Measurements from ENCODE around the gene ZMAT3.

Gene ZMAT3

DNA sequence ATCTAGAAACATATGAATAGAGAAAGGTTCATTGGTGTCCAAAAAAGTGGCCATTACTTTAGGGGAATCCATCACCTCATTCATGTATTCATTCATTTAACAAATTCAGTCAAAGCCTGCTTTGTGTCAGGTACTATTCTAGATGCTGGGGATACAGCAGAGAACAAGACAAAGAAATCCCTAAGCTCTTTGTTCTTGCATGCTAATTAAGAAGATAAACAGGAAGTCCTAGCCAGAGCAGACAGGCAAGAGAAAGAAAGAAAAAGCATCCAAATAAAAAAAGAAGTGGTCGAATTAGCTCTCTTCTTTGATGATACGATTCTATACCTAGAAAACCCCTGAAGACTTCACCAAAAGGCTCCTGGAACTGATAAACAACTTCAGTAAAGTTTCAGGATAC lies 12.4 kb upstream of the ZMAT3 start:
- DNase-seq (ENCODE audit: insufficient read length) (no peak), FAIRE-seq (peak; percentile 88)
- TF ChIP-seq POLR2AphosphoS5 (IDR thresholded peaks at IDR 0.05; ENCODE audit: low read depth, low read length) (no peak), TAF1 (IDR thresholded peaks at IDR 0.05; ENCODE audit: borderline replicate concordance, low read depth, low read length) (no peak), POLR2A (IDR thresholded peaks at IDR 0.05; ENCODE audit: low read depth, low read length) (no peak)

DNA sequence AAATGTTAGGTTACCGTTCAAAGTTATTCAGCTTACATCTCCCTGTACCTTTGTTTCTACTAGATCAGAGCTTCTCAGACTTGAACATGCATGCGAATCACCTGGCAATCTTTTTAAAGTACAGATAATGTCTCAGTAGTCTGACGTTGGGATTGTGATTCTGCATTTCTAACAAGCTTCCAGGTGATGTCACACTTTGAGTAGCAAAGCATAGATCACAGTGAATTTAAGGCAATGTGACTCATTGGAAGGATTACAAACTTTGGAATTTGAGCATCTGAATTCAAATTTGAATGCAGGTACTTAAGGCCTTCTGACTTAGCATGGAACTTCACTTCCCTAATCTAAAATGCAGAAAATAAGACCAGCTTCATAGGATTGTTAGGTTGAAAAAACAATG lies 10.8 kb upstream of the ZMAT3 start:
- TF ChIP-seq POLR2AphosphoS5 (IDR thresholded peaks at IDR 0.05; ENCODE audit: low read depth, low read length) (no peak), POLR2A (IDR thresholded peaks at IDR 0.05; ENCODE audit: low read depth, low read length) (no peak), TAF1 (IDR thresholded peaks at IDR 0.05; ENCODE audit: borderline replicate concordance, low read depth, low read length) (no peak)
- DNase-seq (ENCODE audit: insufficient read length) (no peak), FAIRE-seq (no peak)

DNA sequence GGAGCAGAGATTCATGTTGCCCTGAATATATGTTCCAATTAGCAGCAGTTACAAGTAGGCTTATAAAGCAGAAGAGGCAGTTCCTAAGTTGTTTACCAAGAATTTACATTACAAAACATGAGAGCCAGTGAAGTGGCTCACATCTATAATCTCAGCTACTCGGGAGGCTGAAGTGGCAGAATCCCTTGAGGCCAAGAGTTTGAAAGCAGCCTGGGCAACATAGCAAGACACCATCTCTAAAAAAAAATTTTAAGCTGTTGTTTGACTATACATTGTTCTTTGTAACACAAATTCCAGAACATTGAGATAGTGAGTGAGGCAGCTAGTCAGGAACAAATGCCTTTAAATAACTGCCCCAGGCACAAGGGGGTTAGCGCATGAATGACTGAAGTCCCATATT lies 10.3 kb upstream of the ZMAT3 start:
- no peak for FAIRE-seq
- TF ChIP-seq TAF1 (IDR thresholded peaks at IDR 0.05; ENCODE audit: borderline replicate concordance, low read depth, low read length) (no peak), POLR2A (IDR thresholded peaks at IDR 0.05; ENCODE audit: low read depth, low read length) (no peak), POLR2AphosphoS5 (IDR thresholded peaks at IDR 0.05; ENCODE audit: low read depth, low read length) (no peak)
- no peak for DNase-seq (ENCODE audit: insufficient read length)

DNA sequence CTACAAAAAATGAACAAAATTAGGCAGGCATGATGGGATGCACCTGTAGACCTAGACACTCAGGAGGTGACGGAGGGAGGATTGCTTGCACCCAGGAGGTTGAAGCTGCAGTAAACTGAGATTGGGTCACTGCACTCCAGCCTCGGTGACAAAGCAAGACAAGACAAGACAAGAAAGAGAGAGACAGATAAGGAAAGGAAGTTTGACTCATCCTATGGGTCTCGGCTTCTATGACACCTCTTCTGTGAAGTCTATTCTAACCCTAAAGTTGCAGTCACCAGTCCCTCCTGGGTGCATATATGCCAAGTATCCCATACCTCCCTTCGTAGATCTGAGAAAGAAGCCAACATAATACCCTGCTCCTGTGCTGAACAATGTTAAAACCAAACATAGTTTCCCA lies 7.9 kb upstream of the ZMAT3 start:
- DNase-seq (ENCODE audit: insufficient read length) (no peak), FAIRE-seq (no peak)
- TF ChIP-seq POLR2AphosphoS5 (IDR thresholded peaks at IDR 0.05; ENCODE audit: low read depth, low read length), result no peak

DNA sequence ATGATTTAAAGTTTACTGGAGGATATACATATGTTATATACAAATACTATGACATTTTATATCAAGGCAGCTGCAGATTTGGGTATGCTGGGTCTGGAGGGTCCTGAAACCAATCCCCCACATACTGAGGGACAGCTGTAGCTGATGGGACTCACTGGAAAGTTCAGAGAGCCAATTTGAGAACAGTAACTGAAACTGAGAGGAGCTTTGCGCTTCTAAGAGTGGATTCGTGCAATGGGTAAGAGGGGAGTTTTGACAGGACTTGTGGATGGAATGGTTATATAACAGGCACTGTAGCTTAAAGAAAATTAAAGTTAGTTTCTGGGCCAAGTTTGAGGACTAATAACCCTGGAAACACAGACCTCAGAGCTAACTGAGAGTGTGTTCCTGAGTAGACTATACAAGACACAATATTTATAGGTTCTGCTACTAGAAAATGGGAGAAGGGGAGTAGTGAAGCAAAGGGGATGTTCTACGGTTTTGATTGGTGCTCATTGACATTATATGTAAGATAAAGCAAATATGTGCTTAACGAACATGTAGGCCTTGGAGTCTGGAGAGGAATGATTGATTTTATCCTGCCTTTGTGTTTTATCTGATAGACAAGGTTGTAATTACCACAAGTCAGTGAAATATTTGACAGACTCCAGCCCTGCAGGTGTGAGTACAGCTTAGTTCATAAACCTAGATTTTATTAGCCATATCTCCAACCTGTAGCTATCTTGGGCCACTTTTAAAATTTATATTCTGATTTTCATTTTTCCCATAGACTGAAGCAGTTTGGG lies 4.8 kb upstream of the ZMAT3 start:
- DNase-seq (ENCODE audit: insufficient read length) (no peak), FAIRE-seq (peak; percentile 89)
- no peak for TF ChIP-seq POLR2A (IDR thresholded peaks at IDR 0.05; ENCODE audit: low read depth, low read length)
- no peak for TF ChIP-seq TAF1 (IDR thresholded peaks at IDR 0.05; ENCODE audit: borderline replicate concordance, low read depth, low read length)
- TF ChIP-seq POLR2AphosphoS5 (IDR thresholded peaks at IDR 0.05; ENCODE audit: low read depth, low read length), result no peak

DNA sequence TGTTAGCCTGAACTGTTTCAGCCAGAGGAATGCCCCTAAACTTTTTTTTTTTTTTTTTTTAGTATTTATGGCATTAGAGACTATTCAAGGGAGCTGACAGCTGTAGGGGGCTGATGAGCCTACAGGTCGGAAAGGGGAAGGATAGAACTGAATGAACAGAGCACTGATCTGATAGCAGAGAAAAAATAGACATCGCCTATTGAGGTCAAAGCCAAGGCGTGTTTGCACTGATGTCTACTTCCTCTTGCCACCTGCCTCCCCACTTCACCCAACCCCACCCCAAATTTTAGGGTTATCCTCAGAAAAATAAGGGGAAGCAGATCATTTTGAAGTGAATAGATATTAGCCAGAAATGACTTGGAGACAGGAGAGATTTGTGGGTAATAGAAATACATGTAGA lies 3.0 kb upstream of the ZMAT3 start:
- FAIRE-seq (peak; percentile 90), DNase-seq (ENCODE audit: insufficient read length) (no peak)
- TF ChIP-seq POLR2AphosphoS5 (IDR thresholded peaks at IDR 0.05; ENCODE audit: low read depth, low read length), result no peak
- TF ChIP-seq TAF1 (IDR thresholded peaks at IDR 0.05; ENCODE audit: borderline replicate concordance, low read depth, low read length), result no peak
- TF ChIP-seq POLR2A (IDR thresholded peaks at IDR 0.05; ENCODE audit: low read depth, low read length), result no peak

DNA sequence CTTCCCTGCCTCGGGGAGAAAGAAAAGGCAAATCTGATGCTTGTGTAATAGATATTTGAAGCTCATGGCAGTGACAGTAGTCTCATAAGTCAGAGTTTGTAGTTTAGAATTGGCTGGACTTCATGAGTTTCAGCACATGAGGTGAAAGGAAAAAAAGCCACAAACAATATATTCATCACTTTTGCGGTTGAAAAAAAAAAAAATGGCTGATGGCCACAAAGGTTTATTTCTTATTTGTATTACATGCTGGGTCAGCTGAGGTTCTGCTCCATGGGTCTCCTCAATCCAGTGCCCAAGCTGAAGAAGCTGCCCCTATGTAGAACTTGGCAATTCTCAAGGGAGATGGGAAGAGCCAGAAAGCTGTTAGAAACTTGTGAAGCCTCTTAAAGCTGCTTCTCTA lies 2.2 kb upstream of the ZMAT3 start:
- DNase-seq (ENCODE audit: insufficient read length), result no peak
- TF ChIP-seq POLR2AphosphoS5 (IDR thresholded peaks at IDR 0.05; ENCODE audit: low read depth, low read length) (no peak), POLR2A (IDR thresholded peaks at IDR 0.05; ENCODE audit: low read depth, low read length) (no peak), TAF1 (IDR thresholded peaks at IDR 0.05; ENCODE audit: borderline replicate concordance, low read depth, low read length) (no peak)
- FAIRE-seq, result no peak

DNA sequence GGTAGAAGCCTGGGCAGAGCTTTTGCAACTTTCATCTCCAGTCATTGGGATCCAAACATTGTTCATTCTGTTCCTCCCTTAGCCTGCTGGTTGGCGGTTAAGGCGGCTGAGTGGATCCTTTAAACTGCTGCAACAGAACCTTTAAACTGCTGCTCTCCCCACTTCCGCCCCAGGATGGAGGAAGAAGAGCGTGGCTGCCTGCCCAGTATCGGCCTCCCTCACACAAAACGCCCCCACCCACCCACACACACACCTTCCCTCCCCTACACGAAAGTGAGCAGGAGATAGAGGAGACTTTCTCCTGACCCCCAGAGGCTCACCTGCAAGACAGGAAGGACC lies 460 bp upstream of the ZMAT3 start:
- FAIRE-seq, result no peak

DNA sequence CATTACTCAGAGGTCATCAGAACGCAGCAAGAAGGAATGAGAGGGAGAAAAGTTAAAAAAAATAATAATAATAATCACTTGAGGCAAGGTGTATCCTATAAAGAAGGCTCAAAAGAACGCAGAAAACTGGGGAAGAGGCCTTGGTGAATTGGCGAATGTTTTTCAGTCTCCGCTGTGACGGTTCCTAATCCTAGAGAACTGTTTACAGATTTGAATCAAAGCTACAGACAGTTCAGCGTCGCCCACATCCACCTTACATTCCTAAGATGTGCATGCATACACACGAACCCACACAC lies 634 bp downstream of the ZMAT3 start:
- TF ChIP-seq POLR2AphosphoS5 (IDR thresholded peaks at IDR 0.05; ENCODE audit: low read depth, low read length), result no peak
- no peak for TF ChIP-seq TAF1 (IDR thresholded peaks at IDR 0.05; ENCODE audit: borderline replicate concordance, low read depth, low read length)
- DNase-seq (ENCODE audit: insufficient read length) (no peak), FAIRE-seq (no peak)

More for the DNA sequence above, 460 bp upstream of the ZMAT3 start:
- TF ChIP-seq TAF1 (IDR thresholded peaks at IDR 0.05; ENCODE audit: borderline replicate concordance, low read depth, low read length) (no peak), POLR2A (IDR thresholded peaks at IDR 0.05; ENCODE audit: low read depth, low read length) (no peak)
- DNase-seq (ENCODE audit: insufficient read length), result peak; percentile 33

DNA sequence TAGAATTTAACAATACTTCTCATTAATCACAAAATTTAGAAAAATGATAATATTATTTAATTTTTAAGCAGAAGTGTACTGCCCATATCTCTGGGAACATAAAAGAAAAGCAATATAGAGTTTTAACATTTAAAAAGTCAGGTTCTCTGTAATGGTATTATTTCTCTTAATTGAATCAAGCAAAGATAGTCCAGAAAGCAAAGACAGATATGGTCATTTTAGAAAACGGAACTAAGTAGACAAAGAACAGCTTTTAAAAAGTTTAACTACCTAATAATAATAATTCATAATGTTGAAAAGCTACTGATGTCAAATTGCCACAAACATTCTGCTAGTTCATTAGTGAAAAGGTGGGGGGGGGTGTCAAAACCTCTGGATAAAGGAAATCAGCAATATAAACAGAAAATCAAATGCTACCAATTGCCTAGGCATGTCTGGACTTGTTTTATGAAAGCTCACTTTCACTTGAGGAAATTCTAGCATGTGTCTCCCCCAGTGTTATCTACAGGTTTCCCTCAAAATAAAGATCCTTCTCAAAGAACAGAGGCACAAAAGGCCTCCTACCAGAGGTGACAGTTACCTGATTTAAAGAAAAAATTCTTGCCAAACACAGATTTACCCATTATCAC lies 1.7 kb downstream of the ZMAT3 start:
- TF ChIP-seq POLR2AphosphoS5 (IDR thresholded peaks at IDR 0.05; ENCODE audit: low read depth, low read length), result no peak
- TF ChIP-seq TAF1 (IDR thresholded peaks at IDR 0.05; ENCODE audit: borderline replicate concordance, low read depth, low read length), result no peak
- no peak for TF ChIP-seq POLR2A (IDR thresholded peaks at IDR 0.05; ENCODE audit: low read depth, low read length)
- DNase-seq (ENCODE audit: insufficient read length) (no peak), FAIRE-seq (no peak)

DNA sequence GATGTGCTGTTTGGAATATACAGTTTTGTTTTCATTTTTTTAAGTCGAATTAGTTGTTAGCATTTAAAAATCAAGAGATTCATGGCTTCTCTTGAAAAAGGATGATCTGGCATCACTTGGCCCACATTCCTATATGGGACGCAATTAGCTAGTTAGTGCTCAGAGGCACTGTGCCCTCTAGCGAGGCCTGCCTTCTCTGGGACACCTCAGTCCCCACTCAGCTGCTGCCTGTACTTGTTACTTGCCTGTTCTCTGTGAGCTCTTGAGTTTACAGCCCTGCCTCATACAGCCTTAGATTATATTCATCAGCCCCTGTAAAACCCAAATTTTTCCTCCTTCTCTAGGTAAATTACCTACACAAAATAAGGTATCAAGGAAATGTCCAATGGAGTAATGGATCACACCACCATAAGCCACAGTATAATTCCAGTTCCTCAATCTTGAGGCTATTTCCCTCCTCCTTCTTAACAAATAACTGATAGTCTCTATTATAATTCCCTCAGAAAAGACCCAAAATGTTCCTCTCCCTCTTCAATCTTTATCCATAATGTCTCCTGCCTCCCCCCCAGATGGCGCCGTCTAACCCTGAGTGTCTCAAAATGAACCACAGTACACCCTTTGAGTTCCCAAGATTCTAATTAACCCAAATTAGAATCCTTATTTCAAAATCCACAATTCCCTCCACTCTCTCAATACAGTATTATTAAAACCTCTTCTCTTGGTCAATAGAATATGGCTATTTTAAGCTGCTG lies 2.7 kb downstream of the ZMAT3 start:
- no peak for TF ChIP-seq POLR2AphosphoS5 (IDR thresholded peaks at IDR 0.05; ENCODE audit: low read depth, low read length)
- TF ChIP-seq TAF1 (IDR thresholded peaks at IDR 0.05; ENCODE audit: borderline replicate concordance, low read depth, low read length), result no peak
- TF ChIP-seq POLR2A (IDR thresholded peaks at IDR 0.05; ENCODE audit: low read depth, low read length), result 0 out of 2 replicates have a peak, but pooled peaks have one; percentile 25
- DNase-seq (ENCODE audit: insufficient read length), result no peak
- peak; percentile 44 for FAIRE-seq

DNA sequence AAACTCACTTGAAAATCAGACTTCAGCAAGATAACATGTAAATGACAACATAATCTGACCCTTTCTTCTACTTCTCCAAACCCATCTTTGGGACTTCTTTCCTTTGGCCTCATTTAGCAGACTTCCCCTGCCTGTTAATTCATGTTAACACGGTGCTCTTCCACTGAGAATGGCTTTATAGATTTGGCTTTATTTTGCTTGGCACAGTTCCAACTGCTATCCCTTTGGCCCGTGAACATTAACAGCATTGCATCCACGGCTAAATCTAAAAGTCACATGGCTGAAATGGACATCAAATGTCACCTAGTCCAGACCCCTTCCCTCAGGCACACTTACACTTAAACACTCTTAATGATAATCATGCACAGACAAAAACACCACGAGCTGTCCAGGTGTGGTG lies 3.8 kb downstream of the ZMAT3 start:
- DNase-seq (ENCODE audit: insufficient read length), result no peak

More for the DNA sequence above, 3.8 kb downstream of the ZMAT3 start:
- no peak for TF ChIP-seq POLR2AphosphoS5 (IDR thresholded peaks at IDR 0.05; ENCODE audit: low read depth, low read length)
- FAIRE-seq, result no peak
